ENCODE results near the gene QPCTL.

- no peak for TF ChIP-seq EP300 (IDR thresholded peaks at IDR 0.05; ENCODE audit: borderline replicate concordance in 1 of 2, control insufficient read depth in 1 of 2, low read depth in 2 of 2, low read length in 2 of 2)
- TF ChIP-seq CTCF (IDR thresholded peaks at IDR 0.05 in 2 of 3, conservative IDR thresholded peaks at IDR 0.05 in 1 of 3; ENCODE audit: control insufficient read depth in 2 of 3, extremely low read depth in 1 of 3, insufficient read depth in 1 of 3, low read depth in 3 of 3, low read length in 3 of 3), result no peak
- no peak for TF ChIP-seq SMARCA5 (IDR thresholded peaks at IDR 0.05)
- TF ChIP-seq EZH2 (IDR thresholded peaks at IDR 0.05; ENCODE audit: borderline replicate concordance, control insufficient read depth, low read depth, low read length), result no peak
- no peak for TF ChIP-seq PRDM15 (CRISPR knock-in tag; IDR thresholded peaks at IDR 0.05)
- TF ChIP-seq KDM1A (IDR thresholded peaks at IDR 0.05; ENCODE audit: borderline replicate concordance), result no peak
- TF ChIP-seq ATF2 (IDR thresholded peaks at IDR 0.05; ENCODE audit: low read length), result no peak
- TF ChIP-seq POLR2A (IDR thresholded peaks at IDR 0.05; ENCODE audit: low read depth, low read length), result no peak
- TF ChIP-seq ZNF274 (IDR thresholded peaks at IDR 0.05; ENCODE audit: insufficient read depth, insufficient read length), result no peak
Observed at GRCh38 chr19:45701676-45702075, 9.2 kb downstream of the QPCTL start.
